GM23338 (cell line): ENCODE data around the gene C14orf132. TPM values are rescaled to one million over a fixed set of nuclear protein-coding genes. Genes with fewer than 3 reads are reported as not detected.

Source experiments
- ATAC-seq: fragments of 200-7000 bp; cut with Tn5 transposase; 3 replicates; pipeline ENCODE4 v1.9.1; 2020
- DNase-seq: peaks from one replicate; pipeline ENCODE4 v3.0.0-alpha.2; 2015; ENCODE audit warnings: low spot score
- H2AFZ ChIP-seq: fragments of 200-600 bp; sonication (generic); 2 replicates; pipeline ENCODE4 v1.8.0; 2016; ENCODE audit warnings: antibody characterized with exemption, mild to moderate bottlenecking, moderate library complexity
- H3F3A ChIP-seq: fragments of 200-600 bp; sonication (generic); replicated peaks from 2 replicates; pipeline ENCODE4 v1.8.0; 2017; ENCODE audit warnings: antibody characterized with exemption, mixed run types, low read depth
- H3K27ac ChIP-seq: fragments of 200-600 bp; sonication (generic); 2 replicates; pipeline ENCODE4 v1.6.1; 2016; ENCODE audit warnings: low read depth
- H3K27me3 ChIP-seq: fragments of 200-600 bp; sonication (generic); 2 replicates; pipeline ENCODE4 v1.8.0; 2016; ENCODE audit warnings: mild to moderate bottlenecking, mixed run types, moderate library complexity; ENCODE audit not compliant: insufficient read depth
- H3K36me3 ChIP-seq: fragments of 200-600 bp; sonication (generic); 2 replicates; pipeline ENCODE4 v1.8.0; 2016; ENCODE audit warnings: mild to moderate bottlenecking; ENCODE audit not compliant: insufficient read depth
- H3K4me1 ChIP-seq: fragments of 200-600 bp; sonication (generic); 2 replicates; pipeline ENCODE4 v1.8.0; 2016; ENCODE audit warnings: mild to moderate bottlenecking, moderate library complexity; ENCODE audit not compliant: insufficient read depth
- H3K4me2 ChIP-seq: fragments of 200-600 bp; sonication (generic); 2 replicates; pipeline ENCODE4 v1.7.1; 2017; ENCODE audit warnings: mixed run types
- H3K4me3 ChIP-seq: fragments of 200-600 bp; sonication (generic); 2 replicates; pipeline ENCODE4 v1.6.1; 2016; ENCODE audit warnings: mixed run types
- H3K79me2 ChIP-seq: fragments of 200-600 bp; sonication (generic); replicated peaks from 2 replicates; pipeline ENCODE4 v1.8.0; 2017; ENCODE audit warnings: mild to moderate bottlenecking; ENCODE audit not compliant: insufficient read depth
- H3K9me2 ChIP-seq: fragments of 200-600 bp; sonication (generic); 2 replicates; pipeline ENCODE4 v1.8.0; 2017; ENCODE audit not compliant: insufficient read depth
- H4K20me1 ChIP-seq: fragments of 200-600 bp; sonication (generic); replicated peaks from 2 replicates; pipeline ENCODE4 v1.8.0; 2017; ENCODE audit warnings: mild to moderate bottlenecking; ENCODE audit not compliant: insufficient read depth
- H3K27ac Mint-ChIP-seq: 2 replicates; pipeline ENCODE4 v1.8.0; 2020; ENCODE audit warnings: inconsistent platforms, mild to moderate bottlenecking, moderate library complexity, mixed read lengths
- H3K27me3 Mint-ChIP-seq: 3 replicates; pipeline ENCODE4 v1.8.0; 2022; ENCODE audit warnings: low read depth, mild to moderate bottlenecking, moderate library complexity, mixed read lengths, inconsistent platforms; ENCODE audit not compliant: insufficient read depth, poor library complexity
- H3K36me3 Mint-ChIP-seq: 3 replicates; pipeline ENCODE4 v1.8.0; 2021; ENCODE audit warnings: low read depth, mild to moderate bottlenecking, inconsistent platforms, moderate library complexity, mixed read lengths
- H3K4me1 Mint-ChIP-seq: 3 replicates; pipeline ENCODE4 v1.8.0; 2020; ENCODE audit warnings: mild to moderate bottlenecking, inconsistent platforms, mixed read lengths
- H3K4me3 Mint-ChIP-seq: 3 replicates; pipeline ENCODE4 v1.8.0; 2021; ENCODE audit warnings: moderate library complexity, mild to moderate bottlenecking, inconsistent platforms, mixed read lengths
- H3K9me3 Mint-ChIP-seq: 3 replicates; pipeline ENCODE4 v1.8.0; 2020; ENCODE audit warnings: moderate library complexity, mild to moderate bottlenecking, inconsistent platforms, mixed read lengths
- EZH2 ChIP-seq: fragments of 200-600 bp; sonication (generic); IDR thresholded peaks from one replicate; pipeline ENCODE4 v1.8.0; 2017; ENCODE audit warnings: antibody characterized with exemption, mild to moderate bottlenecking, low read depth; ENCODE audit not compliant: unreplicated experiment
- JUNB ChIP-seq: IDR thresholded peaks from one replicate; pipeline ENCODE4 v1.6.1; 2016; ENCODE audit warnings: antibody characterized with exemption; ENCODE audit not compliant: unreplicated experiment
- NANOG ChIP-seq: IDR thresholded peaks from 2 replicates; pipeline ENCODE4 v1.6.1; 2016; ENCODE audit warnings: antibody characterized with exemption, borderline replicate concordance
- POLR2AphosphoS5 ChIP-seq: IDR thresholded peaks from 2 replicates; pipeline ENCODE4 v1.6.1; 2016; ENCODE audit warnings: antibody characterized with exemption, low read depth
- STAT1 ChIP-seq: IDR thresholded peaks from one replicate; pipeline ENCODE4 v1.6.1; 2016; ENCODE audit warnings: antibody characterized with exemption; ENCODE audit not compliant: unreplicated experiment
- ZNF114 ChIP-seq: fragments of 250-450 bp; sonication (Bioruptor Pico); IDR thresholded peaks from 2 replicates; pipeline ENCODE4 v1.5.0; 2020; ENCODE audit warnings: mild to moderate bottlenecking, moderate library complexity
- ZNF331 ChIP-seq: fragments of 250-450 bp; sonication (Bioruptor Pico); IDR thresholded peaks from 2 replicates; pipeline ENCODE4 v1.5.0; 2020; ENCODE audit warnings: low read depth, mild to moderate bottlenecking, moderate library complexity
- polyA plus RNA-seq: library from polyadenylated mRNA; unstranded; fragments of >200 nt; fragmentation: Nextera tagmentation; extraction: Ambion mirVana; gene quantifications from 2 replicates; pipeline ENCODE4 v1.2.1, GENCODE V29; 2016
- total RNA-seq: library from RNA; depleted of rRNA; stranded (reverse); fragments of >200 nt; shearing (Covaris generic); gene quantifications from 2 replicates; pipeline ENCODE4 v1.2.3, GENCODE V29; 2014
- TF ChIP-seq, protein P1 (sequence below): IDR thresholded peaks from one replicate; pipeline ENCODE4 v1.6.1; 2018; ENCODE audit warnings: antibody characterized with exemption; ENCODE audit not compliant: unreplicated experiment
- TF ChIP-seq, protein P2 (sequence below): IDR thresholded peaks from 2 replicates; pipeline ENCODE4 v1.6.1; 2016; ENCODE audit warnings: antibody characterized with exemption
- TF ChIP-seq, protein P3 (sequence below): fragments of 250-450 bp; sonication (Bioruptor Pico); IDR thresholded peaks from 2 replicates; pipeline ENCODE4 v1.5.0; 2020; ENCODE audit warnings: mild to moderate bottlenecking, moderate library complexity

C14orf132 gene
- total and polyA plus RNA-seq, 2 experiments from 2014 or later: 13.8 to 16.2 TPM

DNA sequence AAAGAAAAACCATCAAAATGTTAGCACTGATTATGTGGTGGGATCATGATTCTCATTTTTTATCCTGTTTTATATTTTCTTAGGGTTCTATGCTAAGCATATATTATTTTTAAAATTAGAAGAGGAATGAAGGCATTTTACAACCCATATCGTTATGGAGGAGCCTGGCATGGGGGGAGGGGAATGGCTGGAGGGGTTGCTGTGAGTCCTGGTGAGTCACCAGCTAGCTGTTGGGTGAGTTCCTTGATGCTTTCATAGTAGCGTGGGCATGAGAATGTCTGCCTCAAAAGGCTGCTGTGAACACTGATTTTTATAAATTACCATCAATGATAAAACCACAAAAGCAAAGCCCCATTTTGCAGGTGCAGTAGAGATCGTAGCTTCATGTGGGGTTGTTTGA, 46.9 kb downstream of the C14orf132 start:
- no peaks in the 10 kb centered on the region for H3K27me3 ChIP-seq
- no peaks in the 10 kb centered on the region for H3K9me2 ChIP-seq
- 0 out of 3 replicates have a peak, but pooled peaks cover under 1% of the 10 kb centered on the region for H3K9me3 Mint-ChIP-seq
- no peak overlapping the region for H3K4me3 ChIP-seq
- no peak for ATAC-seq
- no peaks in the 10 kb centered on the region; the same call in 1 of the 2 replicates for H3K4me1 ChIP-seq
- no peaks in the 10 kb centered on the region for H3K79me2 ChIP-seq
- H4K20me1 ChIP-seq: no peaks in the 10 kb centered on the region; the same call in 1 of the 2 replicates
- no peak overlapping the region for H3K4me2 ChIP-seq
- TF ChIP-seq EZH2: no peak
- no peak for TF ChIP-seq NANOG
- TF ChIP-seq, protein P1, sequence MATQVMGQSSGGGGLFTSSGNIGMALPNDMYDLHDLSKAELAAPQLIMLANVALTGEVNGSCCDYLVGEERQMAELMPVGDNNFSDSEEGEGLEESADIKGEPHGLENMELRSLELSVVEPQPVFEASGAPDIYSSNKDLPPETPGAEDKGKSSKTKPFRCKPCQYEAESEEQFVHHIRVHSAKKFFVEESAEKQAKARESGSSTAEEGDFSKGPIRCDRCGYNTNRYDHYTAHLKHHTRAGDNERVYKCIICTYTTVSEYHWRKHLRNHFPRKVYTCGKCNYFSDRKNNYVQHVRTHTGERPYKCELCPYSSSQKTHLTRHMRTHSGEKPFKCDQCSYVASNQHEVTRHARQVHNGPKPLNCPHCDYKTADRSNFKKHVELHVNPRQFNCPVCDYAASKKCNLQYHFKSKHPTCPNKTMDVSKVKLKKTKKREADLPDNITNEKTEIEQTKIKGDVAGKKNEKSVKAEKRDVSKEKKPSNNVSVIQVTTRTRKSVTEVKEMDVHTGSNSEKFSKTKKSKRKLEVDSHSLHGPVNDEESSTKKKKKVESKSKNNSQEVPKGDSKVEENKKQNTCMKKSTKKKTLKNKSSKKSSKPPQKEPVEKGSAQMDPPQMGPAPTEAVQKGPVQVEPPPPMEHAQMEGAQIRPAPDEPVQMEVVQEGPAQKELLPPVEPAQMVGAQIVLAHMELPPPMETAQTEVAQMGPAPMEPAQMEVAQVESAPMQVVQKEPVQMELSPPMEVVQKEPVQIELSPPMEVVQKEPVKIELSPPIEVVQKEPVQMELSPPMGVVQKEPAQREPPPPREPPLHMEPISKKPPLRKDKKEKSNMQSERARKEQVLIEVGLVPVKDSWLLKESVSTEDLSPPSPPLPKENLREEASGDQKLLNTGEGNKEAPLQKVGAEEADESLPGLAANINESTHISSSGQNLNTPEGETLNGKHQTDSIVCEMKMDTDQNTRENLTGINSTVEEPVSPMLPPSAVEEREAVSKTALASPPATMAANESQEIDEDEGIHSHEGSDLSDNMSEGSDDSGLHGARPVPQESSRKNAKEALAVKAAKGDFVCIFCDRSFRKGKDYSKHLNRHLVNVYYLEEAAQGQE: no peak
- no peak for TF ChIP-seq STAT1
- TF ChIP-seq JUNB: no peak
- TF ChIP-seq, protein P2, sequence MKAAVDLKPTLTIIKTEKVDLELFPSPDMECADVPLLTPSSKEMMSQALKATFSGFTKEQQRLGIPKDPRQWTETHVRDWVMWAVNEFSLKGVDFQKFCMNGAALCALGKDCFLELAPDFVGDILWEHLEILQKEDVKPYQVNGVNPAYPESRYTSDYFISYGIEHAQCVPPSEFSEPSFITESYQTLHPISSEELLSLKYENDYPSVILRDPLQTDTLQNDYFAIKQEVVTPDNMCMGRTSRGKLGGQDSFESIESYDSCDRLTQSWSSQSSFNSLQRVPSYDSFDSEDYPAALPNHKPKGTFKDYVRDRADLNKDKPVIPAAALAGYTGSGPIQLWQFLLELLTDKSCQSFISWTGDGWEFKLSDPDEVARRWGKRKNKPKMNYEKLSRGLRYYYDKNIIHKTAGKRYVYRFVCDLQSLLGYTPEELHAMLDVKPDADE: no peak
- no peak for TF ChIP-seq POLR2AphosphoS5
- TF ChIP-seq ZNF114: no peak
- no peak for TF ChIP-seq ZNF331 (CRISPR knock-in tag)
- TF ChIP-seq, protein P3, sequence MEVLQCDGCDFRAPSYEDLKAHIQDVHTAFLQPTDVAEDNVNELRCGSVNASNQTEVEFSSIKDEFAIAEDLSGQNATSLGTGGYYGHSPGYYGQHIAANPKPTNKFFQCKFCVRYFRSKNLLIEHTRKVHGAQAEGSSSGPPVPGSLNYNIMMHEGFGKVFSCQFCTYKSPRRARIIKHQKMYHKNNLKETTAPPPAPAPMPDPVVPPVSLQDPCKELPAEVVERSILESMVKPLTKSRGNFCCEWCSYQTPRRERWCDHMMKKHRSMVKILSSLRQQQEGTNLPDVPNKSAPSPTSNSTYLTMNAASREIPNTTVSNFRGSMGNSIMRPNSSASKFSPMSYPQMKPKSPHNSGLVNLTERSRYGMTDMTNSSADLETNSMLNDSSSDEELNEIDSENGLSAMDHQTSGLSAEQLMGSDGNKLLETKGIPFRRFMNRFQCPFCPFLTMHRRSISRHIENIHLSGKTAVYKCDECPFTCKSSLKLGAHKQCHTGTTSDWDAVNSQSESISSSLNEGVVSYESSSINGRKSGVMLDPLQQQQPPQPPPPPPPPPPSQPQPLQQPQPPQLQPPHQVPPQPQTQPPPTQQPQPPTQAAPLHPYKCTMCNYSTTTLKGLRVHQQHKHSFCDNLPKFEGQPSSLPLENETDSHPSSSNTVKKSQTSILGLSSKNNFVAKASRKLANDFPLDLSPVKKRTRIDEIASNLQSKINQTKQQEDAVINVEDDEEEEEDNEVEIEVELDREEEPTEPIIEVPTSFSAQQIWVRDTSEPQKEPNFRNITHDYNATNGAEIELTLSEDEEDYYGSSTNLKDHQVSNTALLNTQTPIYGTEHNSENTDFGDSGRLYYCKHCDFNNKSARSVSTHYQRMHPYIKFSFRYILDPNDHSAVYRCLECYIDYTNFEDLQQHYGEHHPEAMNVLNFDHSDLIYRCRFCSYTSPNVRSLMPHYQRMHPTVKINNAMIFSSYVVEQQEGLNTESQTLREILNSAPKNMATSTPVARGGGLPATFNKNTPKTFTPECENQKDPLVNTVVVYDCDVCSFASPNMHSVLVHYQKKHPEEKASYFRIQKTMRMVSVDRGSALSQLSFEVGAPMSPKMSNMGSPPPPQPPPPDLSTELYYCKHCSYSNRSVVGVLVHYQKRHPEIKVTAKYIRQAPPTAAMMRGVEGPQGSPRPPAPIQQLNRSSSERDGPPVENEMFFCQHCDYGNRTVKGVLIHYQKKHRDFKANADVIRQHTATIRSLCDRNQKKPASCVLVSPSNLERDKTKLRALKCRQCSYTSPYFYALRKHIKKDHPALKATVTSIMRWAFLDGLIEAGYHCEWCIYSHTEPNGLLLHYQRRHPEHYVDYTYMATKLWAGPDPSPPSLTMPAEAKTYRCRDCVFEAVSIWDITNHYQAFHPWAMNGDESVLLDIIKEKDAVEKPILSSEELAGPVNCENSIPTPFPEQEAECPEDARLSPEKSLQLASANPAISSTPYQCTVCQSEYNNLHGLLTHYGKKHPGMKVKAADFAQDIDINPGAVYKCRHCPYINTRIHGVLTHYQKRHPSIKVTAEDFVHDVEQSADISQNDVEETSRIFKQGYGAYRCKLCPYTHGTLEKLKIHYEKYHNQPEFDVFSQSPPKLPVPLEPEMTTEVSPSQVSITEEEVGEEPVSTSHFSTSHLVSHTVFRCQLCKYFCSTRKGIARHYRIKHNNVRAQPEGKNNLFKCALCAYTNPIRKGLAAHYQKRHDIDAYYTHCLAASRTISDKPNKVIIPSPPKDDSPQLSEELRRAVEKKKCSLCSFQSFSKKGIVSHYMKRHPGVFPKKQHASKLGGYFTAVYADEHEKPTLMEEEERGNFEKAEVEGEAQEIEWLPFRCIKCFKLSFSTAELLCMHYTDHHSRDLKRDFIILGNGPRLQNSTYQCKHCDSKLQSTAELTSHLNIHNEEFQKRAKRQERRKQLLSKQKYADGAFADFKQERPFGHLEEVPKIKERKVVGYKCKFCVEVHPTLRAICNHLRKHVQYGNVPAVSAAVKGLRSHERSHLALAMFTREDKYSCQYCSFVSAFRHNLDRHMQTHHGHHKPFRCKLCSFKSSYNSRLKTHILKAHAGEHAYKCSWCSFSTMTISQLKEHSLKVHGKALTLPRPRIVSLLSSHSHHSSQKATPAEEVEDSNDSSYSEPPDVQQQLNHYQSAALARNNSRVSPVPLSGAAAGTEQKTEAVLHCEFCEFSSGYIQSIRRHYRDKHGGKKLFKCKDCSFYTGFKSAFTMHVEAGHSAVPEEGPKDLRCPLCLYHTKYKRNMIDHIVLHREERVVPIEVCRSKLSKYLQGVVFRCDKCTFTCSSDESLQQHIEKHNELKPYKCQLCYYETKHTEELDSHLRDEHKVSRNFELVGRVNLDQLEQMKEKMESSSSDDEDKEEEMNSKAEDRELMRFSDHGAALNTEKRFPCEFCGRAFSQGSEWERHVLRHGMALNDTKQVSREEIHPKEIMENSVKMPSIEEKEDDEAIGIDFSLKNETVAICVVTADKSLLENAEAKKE (CRISPR knock-in tag): no peak
- no peak overlapping the region for H3K27ac ChIP-seq
- no peak overlapping the region for H3K4me3 Mint-ChIP-seq
- H3K36me3 Mint-ChIP-seq: peaks cover 19% of the 10 kb centered on the region
- no peak for DNase-seq
- no peaks in the 10 kb centered on the region for H3F3A ChIP-seq
- H3K27ac Mint-ChIP-seq: no peak overlapping the region
- H3K27me3 Mint-ChIP-seq: peaks cover 4% of the 10 kb centered on the region
- H3K36me3 ChIP-seq: no peaks in the 10 kb centered on the region
- no peak overlapping the region for H2AFZ ChIP-seq
- peaks cover 17% of the 10 kb centered on the region for H3K4me1 Mint-ChIP-seq
